ENCODE data around the gene SRD5A1. TPM values are rescaled to one million over a fixed set of nuclear protein-coding genes. Genes with fewer than 3 reads are reported as not detected.

SRD5A1 gene
- total and polyA plus RNA-seq, 11 donors, result 0.80 to 6.7 (median 3.8) TPM

- Histone ChIP-seq H3K36me3 (no peaks in the 10 kb centered on the region), H3K27ac (no peak overlapping the region), H3K4me1 (peaks cover 13 to 75% (median 64%) of the 10 kb centered on the region in 12 donors), H3K9me3 (no peaks in the 10 kb centered on the region), H3K4me3 (peak overlapping the region in 3 of 12 donors; percentile 72 to 77 (median 72)), H3K27me3 (no peaks in the 10 kb centered on the region)
- ATAC-seq, result no peak
- intact Hi-C loops (cut with DNase I), result loop anchor here in 5 of 10 donors (5.0 to 10.0 kb wide), 4 partner anchors 82 to 342 kb away; partner anchors contain the start of genes MED10 (in 2 of the 5), NSUN2 (in 2 of the 5) and SRD5A1 (in 2 of the 5)
- no peak for TF ChIP-seq POLR2A (IDR thresholded peaks at IDR 0.05)
- TF ChIP-seq, protein P1, sequence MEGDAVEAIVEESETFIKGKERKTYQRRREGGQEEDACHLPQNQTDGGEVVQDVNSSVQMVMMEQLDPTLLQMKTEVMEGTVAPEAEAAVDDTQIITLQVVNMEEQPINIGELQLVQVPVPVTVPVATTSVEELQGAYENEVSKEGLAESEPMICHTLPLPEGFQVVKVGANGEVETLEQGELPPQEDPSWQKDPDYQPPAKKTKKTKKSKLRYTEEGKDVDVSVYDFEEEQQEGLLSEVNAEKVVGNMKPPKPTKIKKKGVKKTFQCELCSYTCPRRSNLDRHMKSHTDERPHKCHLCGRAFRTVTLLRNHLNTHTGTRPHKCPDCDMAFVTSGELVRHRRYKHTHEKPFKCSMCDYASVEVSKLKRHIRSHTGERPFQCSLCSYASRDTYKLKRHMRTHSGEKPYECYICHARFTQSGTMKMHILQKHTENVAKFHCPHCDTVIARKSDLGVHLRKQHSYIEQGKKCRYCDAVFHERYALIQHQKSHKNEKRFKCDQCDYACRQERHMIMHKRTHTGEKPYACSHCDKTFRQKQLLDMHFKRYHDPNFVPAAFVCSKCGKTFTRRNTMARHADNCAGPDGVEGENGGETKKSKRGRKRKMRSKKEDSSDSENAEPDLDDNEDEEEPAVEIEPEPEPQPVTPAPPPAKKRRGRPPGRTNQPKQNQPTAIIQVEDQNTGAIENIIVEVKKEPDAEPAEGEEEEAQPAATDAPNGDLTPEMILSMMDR (IDR thresholded peaks at IDR 0.05), result no peak
- DNase-seq, result no peak
- 67 to 91% (median 78%) methylated on average over 4 of the region's 4 CpGs for WGBS, 4 donors
Observed at GRCh38 chr5:6716629-6717149, 83.4 kb downstream of the SRD5A1 start.

DNA sequence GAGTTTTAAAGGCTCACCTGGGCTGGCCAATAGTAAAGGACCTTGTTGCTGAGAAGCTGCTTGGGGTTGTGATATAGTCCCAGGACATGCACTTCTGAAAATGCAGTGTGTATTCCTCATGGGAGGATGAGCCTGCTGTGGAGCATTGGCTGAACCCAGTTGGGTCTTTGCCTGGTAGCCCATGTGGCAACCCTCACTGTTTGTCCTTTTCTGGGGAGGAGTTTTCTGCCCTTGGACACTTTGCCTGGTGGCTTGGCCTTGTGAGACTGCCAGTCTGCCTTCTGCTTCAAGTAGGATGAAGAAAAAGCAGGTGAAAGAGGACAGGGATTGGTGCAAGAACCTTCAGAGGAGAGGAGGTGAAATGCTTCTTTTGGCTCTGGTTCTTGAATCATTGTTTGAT, 84.0 kb downstream of the SRD5A1 start:
- Histone ChIP-seq H3K9me3 (no peaks in the 10 kb centered on the region), H3K36me3 (no peaks in the 10 kb centered on the region), H3K27ac (no peak overlapping the region), H3K4me3 (no peak overlapping the region), H3K4me1 (peaks cover 13 to 76% (median 67%) of the 10 kb centered on the region in 12 donors), H3K27me3 (no peaks in the 10 kb centered on the region)
- ATAC-seq, result no peak
- no peak for DNase-seq
- TF ChIP-seq, protein P1 (IDR thresholded peaks at IDR 0.05), result no peak
- TF ChIP-seq POLR2A (IDR thresholded peaks at IDR 0.05), result no peak
- intact Hi-C loops (cut with DNase I), result loop anchor here in 5 of 10 donors (5.0 to 10.0 kb wide), 4 partner anchors 82 to 342 kb away; partner anchors contain the start of genes MED10 (in 2 of the 5), NSUN2 (in 2 of the 5) and SRD5A1 (in 2 of the 5)

DNA sequence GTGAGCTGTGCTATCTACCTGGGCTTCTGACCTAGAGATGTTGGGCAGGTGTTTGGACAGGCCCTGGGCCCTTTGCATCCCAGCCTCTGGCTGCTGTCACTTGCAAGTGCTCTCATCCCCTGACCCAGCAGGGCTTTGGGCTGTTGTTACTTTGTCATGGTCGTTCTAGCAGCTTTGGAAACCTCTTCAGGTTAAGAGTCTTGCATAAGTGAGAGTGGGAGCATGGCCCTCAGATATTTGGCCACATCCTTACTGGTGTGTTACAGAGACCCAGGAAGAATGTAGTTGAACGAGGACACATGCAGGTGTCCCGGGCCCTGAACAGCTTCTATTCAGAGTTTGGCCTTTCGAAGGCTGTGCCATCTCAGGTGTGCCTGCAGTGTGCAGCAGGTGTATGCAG, 84.4 kb downstream of the SRD5A1 start:
- Histone ChIP-seq H3K27me3 (no peaks in the 10 kb centered on the region), H3K4me3 (no peak overlapping the region), H3K4me1 (peaks cover 17 to 80% (median 71%) of the 10 kb centered on the region in 12 donors), H3K27ac (no peak overlapping the region), H3K9me3 (no peaks in the 10 kb centered on the region), H3K36me3 (no peaks in the 10 kb centered on the region)
- 58 to 64% (median 60%) methylated on average over 4 of the region's 4 CpGs for WGBS, 4 donors
- DNase-seq (no peak), ATAC-seq (no peak)
- intact Hi-C loops (cut with DNase I), result loop anchor here in 5 of 10 donors (5.0 to 10.0 kb wide), 4 partner anchors 83 to 343 kb away; partner anchors contain the start of genes MED10 (in 2 of the 5), NSUN2 (in 2 of the 5) and SRD5A1 (in 2 of the 5)
- TF ChIP-seq POLR2A (IDR thresholded peaks at IDR 0.05), result no peak
- TF ChIP-seq, protein P1 (IDR thresholded peaks at IDR 0.05), result no peak

GRCh38 chr5:6718161-6718681, 85.0 kb downstream of the SRD5A1 start:
- Histone ChIP-seq H3K9me3 (no peaks in the 10 kb centered on the region), H3K4me1 (peaks cover 19 to 85% (median 77%) of the 10 kb centered on the region in 12 donors), H3K4me3 (no peak overlapping the region), H3K27ac (no peak overlapping the region), H3K36me3 (no peaks in the 10 kb centered on the region), H3K27me3 (no peaks in the 10 kb centered on the region)
- intact Hi-C loops (cut with DNase I), result loop anchor here in 5 of 10 donors (5.0 to 10.0 kb wide), 4 partner anchors 83 to 343 kb away; partner anchors contain the start of genes MED10 (in 2 of the 5), NSUN2 (in 2 of the 5) and SRD5A1 (in 2 of the 5)
- WGBS, 4 donors, result 73 to 79% (median 77%) methylated on average over 14 of the region's 14 CpGs
- DNase-seq (no peak), ATAC-seq (no peak)
- TF ChIP-seq, protein P1 (IDR thresholded peaks at IDR 0.05), result no peak
- no peak for TF ChIP-seq POLR2A (IDR thresholded peaks at IDR 0.05)
